Prostate gland (tissue), 2 donors: ENCODE data around the gene MAMDC2. TPM values are rescaled to one million over a fixed set of nuclear protein-coding genes. Genes with fewer than 3 reads are reported as not detected.
"Not testable (repeated sequence)": the region's sequence is repeated elsewhere in the genome, so short reads cannot be mapped to it uniquely, and the experiment has no call there.

ENCODE experiments used
- DNase-seq: peaks from one replicate; pipeline ENCODE4 v3.0.0-alpha.2; 2019; ENCODE audit warnings: low spot score
- H3K27ac ChIP-seq, 2 donors: fragments of 200-600 bp; sonication (generic); 2 replicates each; pipeline ENCODE4 v1.5.1; 2017 to 2019
- H3K27me3 ChIP-seq: fragments of 200-600 bp; sonication (generic); replicated peaks from 2 replicates; pipeline ENCODE4 v1.5.1; 2019; ENCODE audit not compliant: insufficient read depth
- H3K36me3 ChIP-seq, 2 donors: fragments of 200-600 bp; sonication (generic); 1 replicate in 1 of 2; 2 replicates in 1 of 2; pipeline versions ENCODE4 v1.5.1 to v1.8.1; 2017 to 2019
- H3K4me1 ChIP-seq: fragments of 200-600 bp; sonication (generic); replicated peaks from 2 replicates; pipeline ENCODE4 v1.5.1; 2019
- H3K4me3 ChIP-seq, 2 donors: fragments of 200-600 bp; sonication (generic); 2 replicates each; pipeline ENCODE4 v1.5.1; 2017 to 2019
- H3K9me3 ChIP-seq: fragments of 200-600 bp; sonication (generic); 2 replicates; pipeline ENCODE4 v1.5.1; 2017
- POLR2A ChIP-seq: fragments of 450-650 bp; IDR thresholded peaks from one replicate; pipeline ENCODE4 v1.6.1; 2016; ENCODE audit warnings: antibody characterized with exemption, mild to moderate bottlenecking
- POLR2AphosphoS5 ChIP-seq: sonication (generic); formaldehyde crosslinking; IDR thresholded peaks from one replicate; pipeline ENCODE4 v1.6.1; 2017; ENCODE audit warnings: antibody characterized with exemption
- WGBS: methylation state at CpG from one replicate; pipeline ENCODE4 v1.1.5; 2018; 5-methylcytosine and 5-hydroxymethylcytosine counted together
- intact Hi-C: fragments of 100-400 bp; cut with DNase I; formaldehyde crosslinking; loops from one replicate; pipeline ENCODE4 v1.14.2; 2022
- total RNA-seq, 2 donors: library from RNA; depleted of rRNA; stranded (reverse); fragments of >200 nt; gene quantifications; one replicate each; pipeline ENCODE4 v1.1.0, GENCODE V29; 2016
- TF ChIP-seq, protein P1 (sequence below), 4 experiments: fragments of 200-600 bp in 2 of 4; fragments of 450-650 bp in 2 of 4; sonication (generic) in 2 of 4; IDR thresholded peaks; 1 replicate in 3 of 4; 2 replicates in 1 of 4; pipeline ENCODE4 v1.5.1; 2016 to 2019; ENCODE audit warnings: antibody characterized with exemption in 4 of 4, mild to moderate bottlenecking in 2 of 4, moderate library complexity in 2 of 4

The MAMDC2 gene
- total RNA-seq, 2 donors from 2014 or later, result 4.2 to 33.8 TPM

DNA sequence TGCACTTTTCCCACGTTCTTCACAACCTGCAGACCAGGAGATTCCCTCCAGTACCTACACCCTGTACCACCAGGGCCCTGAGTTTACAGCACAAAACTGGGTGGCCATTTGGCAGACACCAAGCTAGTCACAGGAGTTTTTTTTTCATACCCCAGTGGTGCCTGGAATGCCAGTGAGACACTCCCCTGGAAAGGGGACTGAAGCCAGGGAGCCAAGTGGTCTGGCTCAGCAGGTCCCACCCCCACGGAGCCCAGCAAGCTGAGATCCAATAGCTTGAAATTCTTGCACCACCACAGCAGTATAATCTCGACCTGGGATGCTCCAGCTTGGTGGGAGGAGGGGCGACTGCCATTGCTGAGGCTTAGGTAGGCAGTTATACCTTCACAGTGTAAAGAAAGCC lies 188.8 kb downstream of the MAMDC2 start:
- TF ChIP-seq POLR2A (no peak), POLR2AphosphoS5 (no peak)
- TF ChIP-seq, protein P1, sequence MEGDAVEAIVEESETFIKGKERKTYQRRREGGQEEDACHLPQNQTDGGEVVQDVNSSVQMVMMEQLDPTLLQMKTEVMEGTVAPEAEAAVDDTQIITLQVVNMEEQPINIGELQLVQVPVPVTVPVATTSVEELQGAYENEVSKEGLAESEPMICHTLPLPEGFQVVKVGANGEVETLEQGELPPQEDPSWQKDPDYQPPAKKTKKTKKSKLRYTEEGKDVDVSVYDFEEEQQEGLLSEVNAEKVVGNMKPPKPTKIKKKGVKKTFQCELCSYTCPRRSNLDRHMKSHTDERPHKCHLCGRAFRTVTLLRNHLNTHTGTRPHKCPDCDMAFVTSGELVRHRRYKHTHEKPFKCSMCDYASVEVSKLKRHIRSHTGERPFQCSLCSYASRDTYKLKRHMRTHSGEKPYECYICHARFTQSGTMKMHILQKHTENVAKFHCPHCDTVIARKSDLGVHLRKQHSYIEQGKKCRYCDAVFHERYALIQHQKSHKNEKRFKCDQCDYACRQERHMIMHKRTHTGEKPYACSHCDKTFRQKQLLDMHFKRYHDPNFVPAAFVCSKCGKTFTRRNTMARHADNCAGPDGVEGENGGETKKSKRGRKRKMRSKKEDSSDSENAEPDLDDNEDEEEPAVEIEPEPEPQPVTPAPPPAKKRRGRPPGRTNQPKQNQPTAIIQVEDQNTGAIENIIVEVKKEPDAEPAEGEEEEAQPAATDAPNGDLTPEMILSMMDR (IDR thresholded peaks at IDR 0.05), result no peak
- intact Hi-C loops, result no loop called here
- H3K27ac ChIP-seq, result no peak overlapping the region
- no peaks in the 10 kb centered on the region for H3K36me3 ChIP-seq
- no peaks in the 10 kb centered on the region for H3K9me3 ChIP-seq
- 30% methylated on average over 4 of the region's 4 CpGs for WGBS
- no peaks in the 10 kb centered on the region for H3K27me3 ChIP-seq
- DNase-seq, result no peak
- H3K4me1 ChIP-seq, result no peaks in the 10 kb centered on the region
- H3K4me3 ChIP-seq, result no peak overlapping the region

DNA sequence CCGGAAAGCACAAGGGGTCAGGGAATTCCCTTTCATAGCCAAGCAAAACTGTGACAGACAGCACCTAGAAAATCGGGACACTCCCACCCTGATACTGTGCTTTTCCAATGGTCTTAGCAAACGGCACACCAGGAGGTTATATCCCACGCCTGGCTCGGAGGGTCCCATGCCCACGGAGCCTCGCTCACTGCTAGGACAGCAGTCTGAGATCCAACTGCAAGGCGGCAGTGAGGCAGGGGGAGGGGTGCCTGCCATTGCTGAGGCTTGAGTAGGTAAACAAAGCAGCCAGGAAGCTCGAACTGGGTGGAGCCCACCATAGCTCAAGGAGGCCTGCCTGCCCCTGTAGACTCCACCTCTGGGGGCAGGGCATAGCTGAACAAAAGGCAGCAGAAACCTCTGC lies 190.6 kb downstream of the MAMDC2 start:
- H3K4me1 ChIP-seq, H3K36me3 ChIP-seq, H3K9me3 ChIP-seq, DNase-seq, intact Hi-C loops, H3K27me3 ChIP-seq, H3K27ac ChIP-seq, H3K4me3 ChIP-seq: not testable (repeated sequence)
- 87% methylated on average over 9 of the region's 9 CpGs for WGBS

DNA sequence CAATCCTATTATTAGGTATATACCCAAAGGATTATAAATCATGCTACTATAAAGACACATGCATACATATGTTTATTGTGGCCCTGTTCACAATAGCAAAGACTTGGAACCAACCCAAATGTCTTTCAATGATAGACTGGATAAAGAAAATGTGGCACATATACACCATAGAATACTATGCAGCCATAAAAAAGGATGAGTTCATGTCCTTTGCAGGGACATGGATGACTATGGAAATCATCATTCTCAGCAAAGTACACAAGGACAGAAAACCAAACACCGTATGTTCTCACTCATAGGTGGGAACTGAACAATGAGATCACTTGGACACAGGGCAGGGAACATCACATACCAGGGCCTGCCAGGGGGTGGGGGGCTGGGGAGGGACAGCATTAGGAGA lies 202.3 kb downstream of the MAMDC2 start:
- 100% methylated on average over 1 of the region's 1 CpG for WGBS
- H3K27me3 ChIP-seq, DNase-seq, H3K27ac ChIP-seq, H3K4me3 ChIP-seq, H3K9me3 ChIP-seq, intact Hi-C loops, H3K36me3 ChIP-seq, H3K4me1 ChIP-seq: not testable (repeated sequence)

DNA sequence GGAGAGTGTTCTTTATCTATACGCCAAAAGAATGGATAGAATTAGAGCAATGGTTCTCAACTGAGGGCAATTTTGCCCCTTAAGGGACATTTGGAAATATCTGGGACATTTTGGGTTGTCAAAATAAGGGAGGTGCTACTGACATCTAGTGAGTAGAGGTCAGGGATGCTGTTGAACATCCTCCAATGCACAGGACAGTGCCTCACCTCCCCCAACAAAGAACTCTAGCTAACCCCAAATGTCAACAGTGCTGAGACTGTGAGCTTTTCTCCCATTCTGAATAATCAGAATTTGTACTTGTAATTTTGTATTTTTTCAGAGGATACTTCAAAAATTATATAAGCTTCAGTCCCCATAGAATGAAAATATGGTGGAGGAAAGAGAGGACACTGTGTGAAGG lies 206.6 kb downstream of the MAMDC2 start:
- WGBS, result 98% methylated on average over 1 of the region's 1 CpG
- H3K27me3 ChIP-seq, result no peaks in the 10 kb centered on the region
- H3K4me1 ChIP-seq, result no peaks in the 10 kb centered on the region
- H3K36me3 ChIP-seq, result no peaks in the 10 kb centered on the region
- no peaks in the 10 kb centered on the region for H3K9me3 ChIP-seq
- no peak overlapping the region for H3K4me3 ChIP-seq
- no peak overlapping the region for H3K27ac ChIP-seq
- DNase-seq, result no peak
- intact Hi-C loops, result loop anchor here (10.0 kb wide), 1 partner anchor 165 kb away; the partner anchor contains the start of gene KLF9
- TF ChIP-seq POLR2A (no peak), POLR2AphosphoS5 (no peak)
- TF ChIP-seq, protein P1 (IDR thresholded peaks at IDR 0.05), result no peak

DNA sequence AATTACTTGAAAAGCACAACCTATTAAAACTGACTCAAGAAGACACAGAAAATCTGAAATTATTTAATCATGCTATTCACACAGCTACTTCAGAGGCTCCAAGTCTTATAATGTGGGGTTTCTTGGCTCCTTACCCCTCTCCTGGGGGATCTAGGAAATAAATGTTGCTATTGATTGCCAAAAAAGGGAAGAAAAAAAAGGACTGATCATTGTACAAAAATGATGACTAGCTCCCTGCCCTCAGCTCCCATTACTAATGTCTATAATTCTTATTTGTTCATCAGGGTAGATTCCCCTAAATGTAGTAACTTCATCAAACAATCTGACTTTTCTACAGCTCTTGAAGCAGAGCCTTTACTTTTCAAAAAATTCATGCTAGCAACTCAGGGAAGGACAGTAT lies 211.8 kb downstream of the MAMDC2 start:
- Histone ChIP-seq H3K36me3 (no peaks in the 10 kb centered on the region), H3K4me3 (peak overlapping the region in 1 of 2 donors; percentile 16), H3K27ac (peak overlapping the region in 1 of 2 donors; percentile 98), H3K27me3 (no peaks in the 10 kb centered on the region), H3K4me1 (peaks cover 7% of the 10 kb centered on the region), H3K9me3 (no peaks in the 10 kb centered on the region)
- intact Hi-C loops, result loop anchor here (5.0 to 10.0 kb wide), 3 partner anchors 159 to 347 kb away; partner anchors contain the start of gene KLF9
- TF ChIP-seq POLR2A, result no peak
- TF ChIP-seq, protein P1 (IDR thresholded peaks at IDR 0.05), result no peak
- no peak for TF ChIP-seq POLR2AphosphoS5
- DNase-seq, result no peak

DNA sequence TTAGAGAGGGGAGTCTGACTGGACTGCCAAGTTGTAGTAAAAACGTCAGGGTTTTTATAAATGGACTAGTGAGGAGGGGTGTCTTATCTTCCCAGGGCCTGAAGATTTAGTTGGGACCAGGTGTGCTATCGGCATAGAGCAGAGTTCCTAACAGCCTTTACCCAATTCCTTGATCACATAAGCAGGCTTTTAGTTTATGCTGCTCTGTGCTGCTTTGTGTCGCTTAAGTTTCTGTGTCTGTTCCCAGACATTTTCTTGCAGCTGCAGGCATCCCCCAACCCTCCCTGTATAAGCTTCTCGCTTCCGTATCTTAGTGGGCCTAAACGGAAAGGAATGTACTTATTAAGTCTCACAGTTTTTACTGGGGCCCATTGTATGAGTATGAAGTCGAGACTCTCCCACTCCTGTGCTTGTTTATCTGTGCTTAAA lies 212.5 kb downstream of the MAMDC2 start:
- Histone ChIP-seq H3K27me3 (no peaks in the 10 kb centered on the region), H3K27ac (peak overlapping the region; percentile 91 to 98), H3K4me3 (peak overlapping the region in 1 of 2 donors; percentile 16), H3K4me1 (peaks cover 13% of the 10 kb centered on the region), H3K36me3 (no peaks in the 10 kb centered on the region), H3K9me3 (no peaks in the 10 kb centered on the region)
- no peak for DNase-seq
- intact Hi-C loops, result loop anchor here (5.0 to 10.0 kb wide), 3 partner anchors 159 to 346 kb away; partner anchors contain the start of gene KLF9
- 20% methylated on average over 7 of the region's 7 CpGs for WGBS
- TF ChIP-seq, protein P1 (IDR thresholded peaks at IDR 0.05), result no peak
- TF ChIP-seq POLR2A (peak; percentile 55), POLR2AphosphoS5 (no peak)
